Panc1 (cell line): ENCODE data around the gene FANK1. TPM values are rescaled to one million over a fixed set of nuclear protein-coding genes. Genes with fewer than 3 reads are reported as not detected.

Experiments
- ATAC-seq: fragments of 200-7000 bp; cut with Tn5 transposase; 2 replicates; pipeline ENCODE4 v1.9.1; 2020; ENCODE audit warnings: mild to moderate bottlenecking, moderate library complexity
- BruUV-seq: library from RNA; stranded (reverse); fragments of 400-500 nt; replicated peaks from 2 replicates; lab custom pipeline; 2021; lab: Mats Ljungman, UMichigan
- CTCF ChIA-PET: fragments of 300-600 bp; sonication (Branson Sonifier 250); formaldehyde crosslinking; loops from one replicate; lab custom pipeline; 2022; ENCODE audit warnings: antibody characterized with exemption; lab: Charles Lee
- POLR2A ChIA-PET: fragments of 300-600 bp; sonication (Branson Sonifier 250); formaldehyde crosslinking; loops from one replicate; lab custom pipeline; 2022; ENCODE audit warnings: antibody characterized with exemption; lab: Charles Lee
- DNase-seq: peaks from one replicate; pipeline ENCODE4 v3.0.0-alpha.2; 2010; ENCODE audit warnings: low read depth, low spot score
- H3K27ac ChIP-seq: 2 replicates; pipeline ENCODE4 v1.5.1; 2011; ENCODE audit warnings: mild to moderate bottlenecking, low read length, inconsistent platforms
- H3K27me3 ChIP-seq: fragments of 200-500 bp; sonication (Bioruptor generic); 2 replicates; pipeline ENCODE4 v1.6.0; 2014; ENCODE audit warnings: low read length, inconsistent platforms; ENCODE audit not compliant: control insufficient read depth, insufficient read depth
- H3K36me3 ChIP-seq: fragments of 200-500 bp; sonication (Bioruptor generic); 2 replicates; pipeline ENCODE4 v1.5.1; 2014; ENCODE audit warnings: inconsistent platforms, mild to moderate bottlenecking, low read length, moderate library complexity; ENCODE audit not compliant: control insufficient read depth, insufficient read depth
- H3K4me1 ChIP-seq: 2 replicates; pipeline ENCODE4 v1.5.1; 2011; ENCODE audit warnings: inconsistent platforms, mild to moderate bottlenecking, low read length, moderate library complexity; ENCODE audit not compliant: control insufficient read depth, insufficient read depth
- H3K4me3 ChIP-seq, 2 experiments: 2 replicates each; pipeline ENCODE4 v1.5.1; 2011 to 2012; ENCODE audit warnings: low read depth in 2 of 2, low read length in 2 of 2, mild to moderate bottlenecking in 2 of 2, inconsistent platforms in 1 of 2, moderate library complexity in 1 of 2
- H3K9me3 ChIP-seq: fragments of 200-500 bp; sonication (Bioruptor generic); 2 replicates; pipeline ENCODE4 v1.5.1; 2014; ENCODE audit warnings: low read depth, mild to moderate bottlenecking, inconsistent platforms, low read length, moderate library complexity; ENCODE audit not compliant: control insufficient read depth, insufficient read depth
- POLR2AphosphoS5 ChIP-seq: IDR thresholded peaks from 2 replicates; pipeline ENCODE4 v1.6.1; 2012; ENCODE audit warnings: mild to moderate bottlenecking, low read depth, low read length, moderate library complexity
- SIN3A ChIP-seq: IDR thresholded peaks from 2 replicates; pipeline ENCODE4 v1.6.1; 2012; ENCODE audit warnings: low read depth, mild to moderate bottlenecking, low read length, moderate library complexity, borderline replicate concordance; ENCODE audit not compliant: insufficient read depth
- TCF7L2 ChIP-seq: IDR thresholded peaks from 2 replicates; pipeline ENCODE4 v1.6.1; 2011; ENCODE audit warnings: mild to moderate bottlenecking, low read depth, low read length, inconsistent platforms
- in situ Hi-C: cut with HindIII; loops from 2 replicates; pipeline ENCODE4 v1.10.0; 2016; ENCODE audit warnings: low sequenced_read_pairs, low pct_unique_long_range_greater_than_20kb
- intact Hi-C: fragments of 100-400 bp; cut with micrococcal nuclease; formaldehyde crosslinking; loops from one replicate; pipeline ENCODE4 v1.10.0; 2022; ENCODE audit not compliant: unreplicated experiment
- total RNA-seq: library from RNA; stranded (reverse); gene quantifications from one replicate; pipeline ENCODE4 v1.2.1, GENCODE V29; 2021; ENCODE audit not compliant: unreplicated experiment
- TF ChIP-seq, protein P1 (sequence below): fragments of 450-650 bp; IDR thresholded peaks from 2 replicates; pipeline ENCODE4 v1.5.1; 2017; ENCODE audit warnings: mild to moderate bottlenecking
- TF ChIP-seq, protein P2 (sequence below), 2 experiments: IDR thresholded peaks; 2 replicates each; pipeline ENCODE4 v1.6.1; 2011 to 2012; ENCODE audit warnings: low read depth in 2 of 2, control low read depth in 1 of 2, low read length in 1 of 2, mild to moderate bottlenecking in 1 of 2, moderate library complexity in 1 of 2; ENCODE audit not compliant: insufficient read depth in 1 of 2

The FANK1 gene
- total RNA-seq, 1 experiment from 2014 or later = 19.1 TPM

DNA sequence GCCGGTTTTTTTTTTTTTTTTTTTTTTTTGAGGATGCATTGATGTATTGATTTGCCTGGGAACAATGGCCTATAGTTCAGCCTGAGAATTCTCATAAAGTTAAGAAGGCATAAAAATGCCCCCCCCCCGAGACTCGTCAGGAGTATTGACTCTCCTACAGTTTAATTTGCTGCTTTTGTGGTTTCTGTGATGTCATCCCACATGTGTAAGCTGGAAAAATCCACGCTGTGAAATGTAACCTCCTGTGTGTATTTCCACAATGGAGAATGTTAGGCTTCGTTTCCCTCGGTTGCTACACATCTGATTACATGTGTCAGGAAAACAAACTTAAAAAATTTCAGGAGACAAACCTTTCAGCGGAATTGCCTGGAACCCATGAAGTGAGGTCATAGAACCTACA is 117.9 kb downstream of the FANK1 start:
- Histone ChIP-seq H3K4me3 (no peak overlapping the region), H3K4me1 (peaks cover 14% of the 10 kb centered on the region), H3K9me3 (peaks cover 5% of the 10 kb centered on the region; the same call in 1 of the 2 replicates), H3K36me3 (no peaks in the 10 kb centered on the region; the same call in 1 of the 2 replicates), H3K27ac (no peak overlapping the region; the same call in 1 of the 2 replicates), H3K27me3 (no peaks in the 10 kb centered on the region)
- in situ Hi-C loops = no loop called here
- intact Hi-C loops = no loop called here
- CTCF ChIA-PET = no interaction called here
- ATAC-seq (peak; percentile 60), DNase-seq (no peak)
- POLR2A ChIA-PET = interaction anchor here (0.6 kb wide), 1 partner anchor 1132 kb away, joined by 3 read pairs; no protein-coding TSS in a partner anchor
- TF ChIP-seq SIN3A (no peak), POLR2AphosphoS5 (no peak)
- TF ChIP-seq, protein P1, sequence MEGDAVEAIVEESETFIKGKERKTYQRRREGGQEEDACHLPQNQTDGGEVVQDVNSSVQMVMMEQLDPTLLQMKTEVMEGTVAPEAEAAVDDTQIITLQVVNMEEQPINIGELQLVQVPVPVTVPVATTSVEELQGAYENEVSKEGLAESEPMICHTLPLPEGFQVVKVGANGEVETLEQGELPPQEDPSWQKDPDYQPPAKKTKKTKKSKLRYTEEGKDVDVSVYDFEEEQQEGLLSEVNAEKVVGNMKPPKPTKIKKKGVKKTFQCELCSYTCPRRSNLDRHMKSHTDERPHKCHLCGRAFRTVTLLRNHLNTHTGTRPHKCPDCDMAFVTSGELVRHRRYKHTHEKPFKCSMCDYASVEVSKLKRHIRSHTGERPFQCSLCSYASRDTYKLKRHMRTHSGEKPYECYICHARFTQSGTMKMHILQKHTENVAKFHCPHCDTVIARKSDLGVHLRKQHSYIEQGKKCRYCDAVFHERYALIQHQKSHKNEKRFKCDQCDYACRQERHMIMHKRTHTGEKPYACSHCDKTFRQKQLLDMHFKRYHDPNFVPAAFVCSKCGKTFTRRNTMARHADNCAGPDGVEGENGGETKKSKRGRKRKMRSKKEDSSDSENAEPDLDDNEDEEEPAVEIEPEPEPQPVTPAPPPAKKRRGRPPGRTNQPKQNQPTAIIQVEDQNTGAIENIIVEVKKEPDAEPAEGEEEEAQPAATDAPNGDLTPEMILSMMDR = peak; percentile 54
- BruUV-seq = no TSS peak

DNA sequence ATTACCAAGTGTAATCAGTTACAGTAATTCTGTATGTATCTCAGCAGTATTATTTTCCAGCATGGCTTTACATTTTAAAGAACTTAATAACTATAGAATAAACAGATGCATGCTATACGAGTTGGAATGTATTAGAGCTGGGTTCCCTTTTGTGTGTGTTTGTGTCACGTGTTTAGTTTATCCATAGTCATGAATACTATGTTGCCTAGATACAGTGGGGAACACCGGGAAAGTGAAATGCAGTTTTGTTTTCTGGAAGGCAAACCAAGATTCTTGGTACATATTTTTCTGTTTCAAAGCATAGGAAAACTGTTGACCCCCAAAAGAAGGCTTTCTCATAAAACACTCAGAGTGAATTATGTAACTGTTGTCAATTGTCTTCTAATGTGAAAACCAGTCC is 119.0 kb downstream of the FANK1 start:
- H3K4me1 ChIP-seq = peaks cover 14% of the 10 kb centered on the region
- H3K36me3 ChIP-seq = no peaks in the 10 kb centered on the region
- POLR2A ChIA-PET = no interaction called here
- DNase-seq (no peak), ATAC-seq (no peak)
- H3K4me3 ChIP-seq = no peak overlapping the region
- CTCF ChIA-PET = no interaction called here
- no peaks in the 10 kb centered on the region; the same call in 1 of the 2 replicates for H3K9me3 ChIP-seq
- intact Hi-C loops (no loop called here), in situ Hi-C loops (no loop called here)
- TF ChIP-seq, protein P1 = no peak
- TF ChIP-seq POLR2AphosphoS5 (no peak), SIN3A (no peak), TCF7L2 (no peak)
- TF ChIP-seq, protein P2, sequence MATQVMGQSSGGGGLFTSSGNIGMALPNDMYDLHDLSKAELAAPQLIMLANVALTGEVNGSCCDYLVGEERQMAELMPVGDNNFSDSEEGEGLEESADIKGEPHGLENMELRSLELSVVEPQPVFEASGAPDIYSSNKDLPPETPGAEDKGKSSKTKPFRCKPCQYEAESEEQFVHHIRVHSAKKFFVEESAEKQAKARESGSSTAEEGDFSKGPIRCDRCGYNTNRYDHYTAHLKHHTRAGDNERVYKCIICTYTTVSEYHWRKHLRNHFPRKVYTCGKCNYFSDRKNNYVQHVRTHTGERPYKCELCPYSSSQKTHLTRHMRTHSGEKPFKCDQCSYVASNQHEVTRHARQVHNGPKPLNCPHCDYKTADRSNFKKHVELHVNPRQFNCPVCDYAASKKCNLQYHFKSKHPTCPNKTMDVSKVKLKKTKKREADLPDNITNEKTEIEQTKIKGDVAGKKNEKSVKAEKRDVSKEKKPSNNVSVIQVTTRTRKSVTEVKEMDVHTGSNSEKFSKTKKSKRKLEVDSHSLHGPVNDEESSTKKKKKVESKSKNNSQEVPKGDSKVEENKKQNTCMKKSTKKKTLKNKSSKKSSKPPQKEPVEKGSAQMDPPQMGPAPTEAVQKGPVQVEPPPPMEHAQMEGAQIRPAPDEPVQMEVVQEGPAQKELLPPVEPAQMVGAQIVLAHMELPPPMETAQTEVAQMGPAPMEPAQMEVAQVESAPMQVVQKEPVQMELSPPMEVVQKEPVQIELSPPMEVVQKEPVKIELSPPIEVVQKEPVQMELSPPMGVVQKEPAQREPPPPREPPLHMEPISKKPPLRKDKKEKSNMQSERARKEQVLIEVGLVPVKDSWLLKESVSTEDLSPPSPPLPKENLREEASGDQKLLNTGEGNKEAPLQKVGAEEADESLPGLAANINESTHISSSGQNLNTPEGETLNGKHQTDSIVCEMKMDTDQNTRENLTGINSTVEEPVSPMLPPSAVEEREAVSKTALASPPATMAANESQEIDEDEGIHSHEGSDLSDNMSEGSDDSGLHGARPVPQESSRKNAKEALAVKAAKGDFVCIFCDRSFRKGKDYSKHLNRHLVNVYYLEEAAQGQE (IDR thresholded peaks at IDR 0.05; ENCODE audit: insufficient read depth in 1 of 2, low read depth in 2 of 2, low read length in 1 of 2) = no peak
- no TSS peak for BruUV-seq
- no peaks in the 10 kb centered on the region for H3K27me3 ChIP-seq
- no peak overlapping the region for H3K27ac ChIP-seq
